GM10248 (cell line): ENCODE measurements around the gene WTIP.

Source experiments
- CTCF ChIA-PET: fragments of 300-600 bp; sonication (Branson Sonifier 250); formaldehyde crosslinking; extraction: SDS; loops from one replicate; lab custom pipeline; 2021; ENCODE audit warnings: antibody characterized with exemption; lab: Yijun Ruan, JAX
- POLR2A ChIA-PET: fragments of 350-650 bp; sonication (Branson Sonifier 250); formaldehyde crosslinking; extraction: SDS; loops from one replicate; lab custom pipeline; 2020; ENCODE audit warnings: antibody characterized with exemption; lab: Yijun Ruan, JAX
- DNase-seq: peaks from one replicate; pipeline ENCODE4 v3.0.0; 2012; ENCODE audit errors: extremely low spot score
- TF ChIP-seq, protein P1 (sequence below): IDR thresholded peaks from 2 replicates; pipeline ENCODE4 v1.5.1; 2012; ENCODE audit warnings: mild to moderate bottlenecking, low read depth; ENCODE audit errors: extremely low read depth, missing control alignments, control extremely low read depth

Gene WTIP

DNA sequence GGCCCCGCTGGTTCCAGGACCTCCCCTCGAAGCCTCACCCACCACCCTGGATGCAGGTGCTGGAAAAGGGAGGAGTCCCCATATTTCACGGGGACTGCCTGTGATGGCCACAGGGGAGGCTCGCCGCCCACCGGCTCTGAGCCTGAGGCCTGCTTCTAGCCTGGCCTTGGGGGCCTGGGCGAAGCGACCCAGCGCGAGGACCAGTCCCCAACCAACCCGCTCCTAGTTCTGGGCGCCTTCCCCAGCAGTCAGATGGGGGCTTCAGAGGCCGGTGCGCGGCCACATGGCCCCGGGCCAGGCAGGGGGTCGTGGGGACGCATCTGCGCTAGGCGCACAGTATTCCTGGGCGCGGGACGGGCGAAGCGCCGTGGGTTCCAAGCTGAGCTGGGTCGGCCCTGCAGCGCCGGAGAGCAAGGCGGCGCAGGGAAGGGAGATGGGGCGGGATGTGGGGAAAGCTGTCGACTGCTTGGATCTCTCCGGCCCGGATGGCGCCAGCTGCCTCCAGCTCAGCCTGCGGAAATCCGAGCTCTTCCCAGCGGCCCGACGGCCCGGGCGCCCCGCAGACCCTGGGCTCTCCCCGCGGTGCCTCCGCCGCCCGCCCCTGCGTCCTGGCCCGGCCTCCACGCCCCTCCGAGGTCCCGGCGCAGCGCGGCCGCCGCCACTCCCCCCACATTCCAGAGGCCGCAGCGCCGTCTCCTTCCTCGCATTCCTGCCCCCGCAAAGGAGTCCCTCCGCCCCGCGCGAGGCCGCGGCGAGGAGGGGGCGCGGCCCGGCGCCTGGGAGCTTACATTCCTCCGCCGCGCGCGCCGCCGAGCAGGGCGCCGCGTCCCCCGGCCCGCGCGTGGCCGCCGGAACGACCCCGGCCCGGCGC lies at the start of gene WTIP:
Gene WTIP, plus strand, starts transcription at position 788 of the 871 bp plus-strand sequence. CDS start 217 bp downstream, outside the sequence.
- TF ChIP-seq, protein P1, sequence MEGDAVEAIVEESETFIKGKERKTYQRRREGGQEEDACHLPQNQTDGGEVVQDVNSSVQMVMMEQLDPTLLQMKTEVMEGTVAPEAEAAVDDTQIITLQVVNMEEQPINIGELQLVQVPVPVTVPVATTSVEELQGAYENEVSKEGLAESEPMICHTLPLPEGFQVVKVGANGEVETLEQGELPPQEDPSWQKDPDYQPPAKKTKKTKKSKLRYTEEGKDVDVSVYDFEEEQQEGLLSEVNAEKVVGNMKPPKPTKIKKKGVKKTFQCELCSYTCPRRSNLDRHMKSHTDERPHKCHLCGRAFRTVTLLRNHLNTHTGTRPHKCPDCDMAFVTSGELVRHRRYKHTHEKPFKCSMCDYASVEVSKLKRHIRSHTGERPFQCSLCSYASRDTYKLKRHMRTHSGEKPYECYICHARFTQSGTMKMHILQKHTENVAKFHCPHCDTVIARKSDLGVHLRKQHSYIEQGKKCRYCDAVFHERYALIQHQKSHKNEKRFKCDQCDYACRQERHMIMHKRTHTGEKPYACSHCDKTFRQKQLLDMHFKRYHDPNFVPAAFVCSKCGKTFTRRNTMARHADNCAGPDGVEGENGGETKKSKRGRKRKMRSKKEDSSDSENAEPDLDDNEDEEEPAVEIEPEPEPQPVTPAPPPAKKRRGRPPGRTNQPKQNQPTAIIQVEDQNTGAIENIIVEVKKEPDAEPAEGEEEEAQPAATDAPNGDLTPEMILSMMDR = no peak
- DNase-seq = no peak
- ChIA-PET POLR2A (no interaction called here), CTCF (no interaction called here)

DNA sequence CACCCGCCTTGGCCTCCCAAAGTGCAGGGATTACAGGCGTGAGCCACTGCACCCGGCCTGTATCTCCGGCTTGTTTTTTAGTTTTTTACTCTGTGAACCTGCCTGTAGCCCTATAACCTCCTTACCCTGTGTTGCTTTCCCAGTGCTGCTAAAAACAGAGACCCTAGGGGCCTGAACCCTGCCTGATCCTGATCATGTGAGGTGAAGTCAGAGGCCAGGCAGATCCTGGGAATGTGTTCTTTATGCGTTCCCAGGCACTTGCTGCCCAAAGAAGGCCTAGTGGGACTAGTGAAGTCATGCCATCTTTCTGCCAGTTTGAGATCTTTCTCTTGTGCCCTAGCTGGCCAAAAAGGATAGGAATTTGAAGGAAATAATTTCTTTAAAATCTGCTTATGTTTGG lies 48.8 kb upstream of the WTIP start:
- ChIA-PET CTCF (no interaction called here), POLR2A (no interaction called here)
- TF ChIP-seq, protein P1 = no peak
- no peak for DNase-seq

DNA sequence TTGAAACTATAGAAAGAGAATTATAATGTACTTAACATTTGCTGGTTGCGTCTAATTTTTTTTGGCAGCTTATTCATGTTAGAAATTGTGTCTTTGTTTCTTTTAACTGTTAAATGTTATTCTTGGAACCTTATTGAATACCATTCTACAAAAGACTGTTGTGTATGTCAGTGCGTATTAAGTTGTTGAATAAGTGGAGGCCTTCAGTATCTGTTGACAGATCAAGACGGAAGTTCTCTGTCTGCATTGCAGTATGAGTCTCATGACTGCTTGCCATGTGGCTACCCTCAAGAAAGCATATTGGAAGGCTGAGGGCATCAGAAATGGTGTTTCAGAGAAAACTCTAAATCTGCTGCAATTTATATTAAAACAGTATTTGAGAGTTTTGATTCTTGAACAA lies 44.8 kb upstream of the WTIP start:
- no peak for DNase-seq
- ChIA-PET POLR2A (no interaction called here), CTCF (no interaction called here)
- TF ChIP-seq, protein P1 = no peak

DNA sequence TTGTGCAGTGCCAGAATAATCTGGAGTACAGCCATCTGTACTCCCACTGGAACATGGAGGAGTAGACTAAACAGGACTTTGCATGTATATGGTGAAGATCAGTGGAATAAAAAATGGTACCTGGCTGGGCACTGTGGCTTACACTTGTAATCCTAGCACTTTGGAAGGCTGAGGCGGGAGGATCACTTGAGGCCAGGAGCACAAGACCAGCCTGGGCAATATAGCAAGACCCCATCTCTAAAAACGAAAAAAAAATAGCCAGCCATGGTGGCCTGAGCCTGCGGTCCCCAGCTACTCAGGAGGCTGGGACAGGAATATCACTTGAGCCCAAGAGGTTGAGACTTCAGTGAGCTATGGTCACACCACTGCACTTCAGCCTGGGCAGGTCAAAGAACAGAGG lies 33.4 kb upstream of the WTIP start:
- TF ChIP-seq, protein P1 = no peak
- no peak for DNase-seq
- ChIA-PET POLR2A (no interaction called here), CTCF (interaction anchor here (0.9 to 1.4 kb wide), 3 partner anchors 9 to 18 kb away, joined by 3 read pairs; no protein-coding TSS in a partner anchor)

DNA sequence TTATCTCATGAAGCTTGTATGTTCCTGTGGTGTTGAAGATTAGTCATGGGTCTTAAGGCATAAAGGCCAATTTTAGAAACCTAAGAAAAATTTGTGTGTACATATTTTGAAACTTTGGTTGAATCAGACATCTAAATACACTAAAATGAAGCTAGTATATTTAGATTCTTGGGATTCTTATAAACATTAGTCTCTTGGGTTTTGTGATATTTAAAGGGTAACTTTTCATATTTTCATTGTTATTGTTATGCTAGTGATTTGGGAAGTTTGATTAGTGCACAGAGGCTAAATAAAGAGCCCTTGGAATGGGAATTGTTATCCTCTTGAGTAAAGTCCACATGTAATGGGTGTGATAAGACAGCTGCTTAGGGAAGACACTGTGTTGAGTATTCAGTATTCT lies 28.8 kb upstream of the WTIP start:
- CTCF ChIA-PET = interaction anchor here (0.9 to 1.3 kb wide), 3 partner anchors 10 to 29 kb away, joined by 3 read pairs; no protein-coding TSS in a partner anchor
- DNase-seq = no peak
- POLR2A ChIA-PET = no interaction called here
- TF ChIP-seq, protein P1 = no peak

DNA sequence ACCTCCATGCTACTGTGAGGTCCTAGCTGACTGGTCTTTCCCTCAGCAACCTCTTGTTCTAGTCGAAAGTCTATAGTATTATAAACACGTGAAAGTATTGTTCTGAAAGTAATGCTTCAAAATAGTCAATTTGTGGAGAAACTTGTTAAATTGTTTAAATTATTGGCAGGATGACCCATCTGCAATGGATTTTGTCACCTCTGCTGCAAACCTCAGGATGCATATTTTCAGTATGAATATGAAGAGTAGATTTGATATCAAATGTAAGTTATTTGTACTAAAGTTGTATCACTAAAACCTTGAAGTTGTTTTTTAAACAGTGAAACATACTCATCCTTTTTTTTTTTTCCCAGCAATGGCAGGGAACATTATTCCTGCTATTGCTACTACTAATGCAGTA lies 27.5 kb upstream of the WTIP start:
- POLR2A ChIA-PET = no interaction called here
- TF ChIP-seq, protein P1 = no peak
- CTCF ChIA-PET = no interaction called here
- DNase-seq = no peak
